C1 segment of cervical spinal cord (tissue), 14 donors: ENCODE measurements around the gene SLC35C1.
"Not testable (repeated sequence)": the region's sequence is repeated elsewhere in the genome, so short reads cannot be mapped to it uniquely, and the experiment has no call there.

Experiments used
- DNase-seq, 14 donors: peaks; one replicate each; lab custom pipeline; 2025; lab: John Stamatoyannopoulos, UW

The SLC35C1 gene

GRCh38 chr11:45810431-45811108 lies 5.6 kb downstream of the SLC35C1 start:
- DNase-seq = no peak

DNA sequence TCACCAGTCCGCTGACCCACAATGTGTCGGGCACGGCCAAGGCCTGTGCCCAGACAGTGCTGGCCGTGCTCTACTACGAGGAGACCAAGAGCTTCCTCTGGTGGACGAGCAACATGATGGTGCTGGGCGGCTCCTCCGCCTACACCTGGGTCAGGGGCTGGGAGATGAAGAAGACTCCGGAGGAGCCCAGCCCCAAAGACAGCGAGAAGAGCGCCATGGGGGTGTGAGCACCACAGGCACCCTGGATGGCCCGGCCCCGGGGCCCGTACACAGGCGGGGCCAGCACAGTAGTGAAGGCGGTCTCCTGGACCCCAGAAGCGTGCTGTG lies 6.1 kb downstream of the SLC35C1 start:
- no peak for DNase-seq

GRCh38 chr11:45811571-45812290 lies 6.8 kb downstream of the SLC35C1 start:
- no peak for DNase-seq

GRCh38 chr11:45812581-45813548 lies 7.9 kb downstream of the SLC35C1 start:
- DNase-seq = no peak

DNA sequence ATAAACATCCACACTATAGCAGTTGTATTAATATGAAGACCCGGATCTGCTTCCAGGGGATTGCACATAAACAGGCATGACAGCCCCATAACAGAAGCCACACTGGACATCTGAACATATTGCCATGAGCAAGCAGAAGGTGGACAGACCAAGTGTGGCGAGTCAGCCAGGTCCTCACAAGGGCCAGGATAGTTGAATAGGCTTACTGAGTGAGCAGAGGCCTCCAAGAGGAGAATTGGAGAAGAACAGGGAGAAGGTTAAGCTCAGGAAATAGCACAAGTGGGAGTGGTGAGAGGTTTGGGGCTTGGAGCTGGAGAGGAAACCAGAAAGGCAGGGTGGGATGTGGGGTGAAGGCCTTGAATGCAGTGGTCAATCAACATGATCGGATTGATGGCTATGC lies 10.8 kb downstream of the SLC35C1 start:
- DNase-seq = no peak

DNA sequence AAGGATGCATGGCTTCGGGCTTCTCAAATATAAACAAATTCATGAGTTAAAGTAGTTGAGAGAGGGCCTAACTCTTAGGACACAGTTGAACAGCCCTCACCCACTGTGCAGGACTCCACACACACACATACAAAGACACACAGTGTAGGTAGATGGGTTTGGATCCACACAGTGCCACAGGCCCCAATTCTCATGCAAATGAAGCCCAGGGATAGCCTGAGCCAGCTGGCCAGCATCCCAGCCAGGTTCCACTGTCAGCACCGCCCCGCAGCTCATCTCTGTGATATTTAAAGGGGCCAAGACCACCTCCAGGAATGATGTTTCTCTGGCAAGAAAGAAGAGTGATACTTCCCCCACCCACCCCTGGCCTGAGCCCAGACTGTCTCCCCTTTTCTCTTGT lies 11.7 kb downstream of the SLC35C1 start:
- no peak for DNase-seq

GRCh38 chr11:45817191-45817590 lies 12.2 kb downstream of the SLC35C1 start:
- no peak for DNase-seq

GRCh38 chr11:45818961-45819605 lies 14.1 kb downstream of the SLC35C1 start:
- no peak for DNase-seq

DNA sequence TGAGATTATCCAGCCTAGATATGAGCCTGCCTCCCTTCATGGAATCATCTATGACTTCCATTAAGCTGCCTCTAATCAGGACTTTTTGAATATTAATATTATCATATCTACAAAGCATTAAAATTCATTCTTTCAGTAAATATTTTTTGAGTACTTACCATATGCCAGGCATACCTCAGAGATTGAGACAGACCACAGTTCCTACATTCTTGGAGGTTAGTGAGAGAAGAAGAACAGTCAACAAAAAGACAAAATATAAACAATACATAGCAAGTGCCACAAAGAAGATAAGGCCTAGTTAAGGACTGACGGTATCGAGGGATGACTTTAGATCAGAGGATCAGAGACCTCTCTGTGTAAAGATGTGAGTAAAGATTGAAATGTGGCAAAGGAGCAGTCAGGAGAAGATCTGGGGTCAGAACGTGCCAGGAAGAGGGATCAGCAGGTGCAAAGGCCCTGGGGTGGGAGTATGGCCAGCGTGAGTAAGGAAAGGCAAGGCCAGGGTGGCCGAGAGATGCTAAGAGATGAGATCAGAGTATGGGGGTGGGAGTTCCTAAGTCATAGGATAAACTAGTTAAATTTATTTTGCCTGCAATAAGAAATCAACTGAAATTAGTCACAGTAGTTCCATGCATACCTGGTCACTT lies 15.4 kb downstream of the SLC35C1 start:
- DNase-seq = no peak

- DNase-seq = not testable (repeated sequence)
Observed at GRCh38 chr11:45826492-45826891, 21.5 kb downstream of the SLC35C1 start.

DNA sequence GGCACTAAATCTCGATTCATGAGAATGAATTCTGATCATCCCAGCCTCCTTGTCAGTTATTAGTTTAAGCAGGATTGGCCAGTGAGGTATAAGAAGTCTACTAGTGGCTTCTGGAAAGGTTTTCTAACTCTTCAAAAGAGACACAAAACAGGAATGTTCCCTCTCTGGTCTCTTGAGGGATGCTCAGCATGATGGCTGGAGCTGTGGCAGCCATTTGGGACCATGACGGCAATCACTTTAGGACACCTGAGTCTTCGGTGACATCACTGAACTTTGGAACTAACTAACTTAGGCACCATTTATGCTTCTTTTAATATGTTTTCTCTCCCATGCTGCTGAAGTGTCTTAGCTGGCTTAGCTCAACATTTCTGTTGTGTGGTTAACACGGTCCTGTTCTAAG lies 22.2 kb downstream of the SLC35C1 start:
- DNase-seq = no peak

DNA sequence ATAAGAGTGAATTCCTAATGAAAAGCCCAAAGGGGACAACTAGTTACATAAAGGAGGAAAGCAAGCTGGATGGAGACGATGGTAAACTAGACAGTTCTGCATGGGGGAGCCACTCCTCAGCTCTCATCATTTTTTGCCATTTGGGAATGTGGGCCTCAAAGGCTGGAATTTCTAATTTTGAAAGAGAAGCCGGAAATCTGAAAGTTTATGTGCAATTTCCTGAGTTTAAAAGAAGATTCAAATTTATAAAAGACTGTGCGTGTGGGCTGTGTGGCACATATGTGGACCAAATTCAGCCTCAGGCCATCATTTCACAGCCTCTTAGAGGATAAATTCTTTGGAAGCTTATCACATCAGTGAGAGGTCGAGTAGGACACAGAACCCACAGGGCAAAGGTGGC lies 24.0 kb downstream of the SLC35C1 start:
- no peak for DNase-seq

DNA sequence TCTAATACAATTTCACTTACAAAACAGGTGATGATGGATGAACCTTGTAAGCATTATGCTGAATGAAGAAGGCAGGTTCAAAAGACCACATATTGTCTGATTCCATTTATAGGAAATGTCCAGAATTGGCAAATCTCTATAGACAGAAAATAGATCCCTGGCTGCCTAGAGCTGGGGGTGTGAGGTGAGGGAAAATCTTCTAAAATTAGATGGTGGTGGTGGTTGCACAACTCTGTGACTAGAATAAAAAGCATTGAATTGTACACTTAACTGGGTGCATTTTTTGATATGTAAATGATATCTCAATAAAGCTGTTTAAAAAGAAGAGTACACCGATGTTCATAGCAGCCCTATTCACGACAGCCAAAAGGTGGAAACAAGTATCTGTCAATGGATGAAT lies 25.6 kb downstream of the SLC35C1 start:
- no peak for DNase-seq

- no peak for DNase-seq
Observed at GRCh38 chr11:45832811-45833441, 28.0 kb downstream of the SLC35C1 start.

DNA sequence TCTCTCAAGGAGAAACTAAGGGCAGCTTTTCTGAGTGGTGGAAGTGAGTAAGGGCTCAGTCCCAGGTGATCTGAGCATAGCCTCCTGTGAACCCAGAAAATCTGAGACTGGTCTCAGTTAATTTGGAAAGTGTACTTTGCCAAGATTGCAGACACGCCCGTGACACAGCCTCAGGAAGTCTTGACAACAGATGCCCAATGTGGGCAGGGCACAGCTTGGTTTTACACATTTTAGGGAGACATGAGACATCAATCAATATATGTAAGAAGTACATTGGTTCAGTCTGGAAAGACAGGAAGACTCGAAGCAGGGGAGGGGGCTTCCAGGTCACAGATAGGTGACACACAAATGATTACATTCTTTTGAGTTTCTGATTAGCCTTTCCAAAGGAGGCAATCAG lies 28.8 kb downstream of the SLC35C1 start:
- no peak for DNase-seq

DNA sequence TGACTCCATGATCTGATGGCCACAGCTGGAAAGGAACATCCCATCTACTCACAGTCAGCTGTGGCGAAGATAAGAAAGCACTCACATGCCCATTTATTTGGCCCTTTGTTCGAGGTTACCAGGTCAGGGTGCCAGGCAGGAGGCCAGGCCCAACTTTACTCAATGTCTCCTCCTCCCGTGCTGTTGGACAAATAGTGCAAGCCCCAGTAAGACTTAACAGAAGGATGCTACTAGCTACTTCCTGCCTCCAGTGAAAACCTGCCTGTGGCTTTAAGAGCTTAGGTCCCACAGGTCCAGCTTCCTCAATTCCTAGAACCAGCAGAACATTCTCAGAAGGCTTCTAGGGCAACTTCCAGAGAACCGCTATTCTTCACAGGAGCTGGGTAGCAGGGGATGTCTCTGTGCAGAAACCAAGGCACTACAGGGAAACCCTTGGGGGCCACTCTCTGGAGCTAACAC lies 29.4 kb downstream of the SLC35C1 start:
- DNase-seq = no peak

DNA sequence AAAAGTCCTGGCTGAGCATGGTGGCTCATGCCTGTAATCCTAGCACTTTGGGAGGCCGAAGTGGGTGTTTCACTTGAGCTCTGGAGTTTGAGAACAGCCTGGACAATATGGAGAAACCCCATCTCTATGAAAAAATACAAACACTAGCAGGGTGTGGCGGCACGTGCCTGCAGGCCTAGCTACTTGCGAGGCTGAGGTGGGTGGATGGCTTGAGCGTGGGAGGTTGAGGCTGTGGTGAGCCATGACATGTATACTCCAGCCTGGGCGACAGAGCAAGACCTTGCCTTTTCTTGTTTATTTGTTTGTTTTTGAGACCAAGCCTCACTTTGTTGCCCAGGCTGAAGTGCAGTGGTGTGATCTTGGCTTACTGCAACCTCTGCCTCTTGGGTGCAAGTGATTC lies 34.3 kb downstream of the SLC35C1 start:
- no peak for DNase-seq

GRCh38 chr11:45840251-45840650 lies 35.3 kb downstream of the SLC35C1 start:
- DNase-seq = not testable (repeated sequence)

- DNase-seq = peak; percentile 20 to 77 (median 58)
Observed at GRCh38 chr11:45843158-45843924, 38.4 kb downstream of the SLC35C1 start.
